GM12892 (cell line): ENCODE data around the gene USP33.

Experiments used
- POLR2A ChIP-seq: IDR thresholded peaks from 2 replicates; pipeline ENCODE4 v1.6.1; 2011; ENCODE audit warnings: low read depth, low read length, control low read depth
- POLR2AphosphoS5 ChIP-seq: IDR thresholded peaks from 2 replicates; pipeline ENCODE4 v1.6.1; 2011; ENCODE audit warnings: low read depth, low read length, control low read depth

DNA sequence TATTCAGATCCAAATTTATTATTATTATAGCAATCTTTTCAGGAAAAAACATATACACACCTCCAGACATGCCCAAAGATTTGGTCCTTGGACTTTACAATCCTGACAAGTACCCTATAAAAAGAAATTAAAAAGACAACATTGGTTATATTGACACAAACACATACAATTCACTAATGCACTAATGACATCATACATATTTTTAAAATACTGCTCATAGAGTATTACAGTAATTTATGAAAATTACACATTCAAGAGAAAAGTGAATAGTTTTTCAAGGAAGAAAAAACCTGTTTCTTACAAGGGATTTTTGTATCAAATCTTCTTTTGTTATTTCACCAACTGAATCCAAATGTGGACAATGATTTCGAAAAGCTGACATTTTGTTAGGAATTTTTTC, 18.3 kb downstream of the USP33 start:
- TF ChIP-seq POLR2A (no peak), POLR2AphosphoS5 (no peak)
